GM18502 (cell line): ENCODE measurements around the gene CTNNB1.
"Not testable (repeated sequence)": the region's sequence is repeated elsewhere in the genome, so short reads cannot be mapped to it uniquely, and the experiment has no call there.

ENCODE experiments used
- ATAC-seq: cut with Tn5 transposase; IDR thresholded peaks from one replicate; pipeline ENCODE4 v1.9.1; 2021; ENCODE audit warnings: mild to moderate bottlenecking; ENCODE audit not compliant: unreplicated experiment, poor library complexity

CTNNB1 gene

DNA sequence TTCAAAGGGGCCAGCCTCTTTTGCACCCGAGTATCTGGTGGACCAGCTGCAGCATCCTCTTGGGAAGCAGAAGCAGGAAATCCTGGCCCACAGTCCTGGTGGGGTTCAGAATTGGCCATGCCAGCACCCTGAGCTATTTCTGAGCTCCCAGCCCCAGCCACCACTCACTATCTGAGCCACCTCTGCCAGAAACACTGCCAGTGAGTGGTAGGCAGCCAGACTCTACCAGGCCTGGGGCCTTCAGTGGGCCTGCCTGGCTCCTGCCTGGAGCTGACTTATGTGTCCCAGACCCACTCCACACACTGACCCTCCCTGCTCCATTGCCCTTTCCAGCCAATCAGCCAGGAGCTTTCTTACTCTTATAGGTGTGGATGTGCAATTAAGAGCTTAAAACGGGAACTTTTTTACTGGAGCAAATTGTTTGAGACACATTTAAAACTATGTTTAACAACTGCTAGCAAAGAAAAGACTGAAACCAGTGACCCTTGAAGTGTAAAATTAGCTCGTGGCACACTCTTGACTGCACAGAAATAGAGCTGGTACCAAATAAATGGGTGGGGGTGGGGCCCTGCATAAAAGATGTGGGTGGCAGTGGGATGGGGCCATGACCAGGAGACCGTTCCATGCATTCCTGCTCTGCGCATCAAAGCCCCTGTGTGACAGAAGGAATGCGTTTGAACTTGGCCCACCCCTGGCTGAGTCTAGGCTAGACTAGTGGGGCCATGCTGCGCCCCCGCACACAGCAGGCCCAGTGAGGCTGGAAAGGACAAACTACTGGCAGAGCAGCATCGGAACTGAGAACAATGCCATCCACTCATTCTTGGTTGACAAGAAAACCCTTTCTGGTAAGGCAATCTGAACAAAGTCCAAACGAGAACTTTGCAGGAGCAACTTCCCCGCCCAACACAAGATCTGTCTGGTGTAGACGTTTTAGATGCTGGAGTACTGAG is 48.0 kb downstream of the CTNNB1 start:
- ATAC-seq = no peak

DNA sequence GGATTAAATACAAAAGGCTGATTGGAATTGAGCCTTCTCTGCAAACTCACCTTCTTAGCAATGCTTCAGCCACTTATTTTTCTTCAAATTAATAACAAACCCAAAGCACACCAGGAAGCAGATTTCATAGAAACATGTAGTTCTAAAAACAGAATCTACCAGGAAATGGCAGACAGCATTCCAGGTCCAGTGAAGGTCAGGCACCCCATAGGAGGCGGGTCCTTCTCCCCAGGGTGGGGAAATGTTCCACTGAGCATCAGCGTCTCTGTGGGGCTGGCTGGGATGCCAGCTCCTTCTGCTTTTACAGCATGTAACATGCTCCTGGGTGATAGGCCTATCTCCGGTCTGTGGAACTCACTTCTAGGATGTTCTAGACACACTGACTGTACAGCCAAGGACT is 49.2 kb downstream of the CTNNB1 start:
- ATAC-seq = no peak

DNA sequence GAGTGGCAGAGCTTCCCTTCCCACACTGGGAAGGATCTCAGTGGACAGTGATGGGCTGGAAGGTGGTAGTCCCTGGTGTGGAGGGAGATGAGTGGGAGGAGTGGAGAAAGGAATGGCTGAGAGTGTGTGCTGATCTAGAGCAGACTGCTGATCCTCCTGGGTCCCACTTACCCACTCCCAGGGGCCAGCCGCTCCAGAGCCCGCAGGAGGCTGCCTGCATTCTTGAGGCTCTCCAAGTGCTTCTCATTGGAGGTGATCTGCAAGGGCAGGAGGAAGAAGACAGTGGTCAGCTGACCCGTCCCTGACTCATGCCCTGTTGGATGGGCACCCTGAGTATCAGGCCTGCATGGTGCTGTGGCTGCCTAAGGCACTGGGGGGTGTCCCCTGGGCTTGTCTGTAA is 50.0 kb downstream of the CTNNB1 start:
- no peak for ATAC-seq

DNA sequence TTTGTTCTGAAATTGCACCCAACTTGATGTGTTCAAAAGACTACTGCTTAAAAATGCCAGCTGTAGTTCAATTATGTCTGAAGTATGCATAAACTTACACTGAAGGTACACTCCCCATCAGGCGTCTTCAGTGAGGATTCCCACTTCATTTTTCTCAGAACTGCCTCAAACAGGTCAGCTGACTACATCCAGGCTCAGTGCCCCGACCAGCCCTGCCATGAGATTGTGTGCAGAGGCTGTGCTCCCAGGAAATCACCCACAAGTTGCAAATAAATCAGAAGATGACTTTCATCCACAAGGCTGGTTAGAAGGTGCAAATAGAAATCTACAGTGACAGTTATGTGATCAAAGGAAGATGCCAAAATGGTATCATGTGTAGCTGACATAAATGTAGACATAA is 51.5 kb downstream of the CTNNB1 start:
- no peak for ATAC-seq

DNA sequence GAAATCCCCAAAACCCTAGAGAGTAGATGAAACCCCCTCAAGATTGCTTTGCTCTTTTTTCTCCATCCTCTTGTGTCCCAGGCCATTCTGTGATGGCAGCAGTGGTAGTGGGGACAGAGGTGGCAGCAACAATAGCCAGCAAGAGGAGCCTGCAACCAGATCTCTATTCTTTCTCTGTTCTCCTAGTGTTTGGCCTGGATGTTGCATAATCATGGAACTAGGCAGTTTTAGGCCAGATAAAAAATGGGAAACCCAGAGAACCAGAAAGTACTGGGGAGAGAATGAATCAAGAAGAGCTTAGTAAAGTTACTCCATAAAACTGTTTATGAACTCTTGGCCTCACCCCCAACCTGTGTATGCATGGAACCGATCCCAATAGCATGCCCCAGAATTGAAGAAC is 52.3 kb downstream of the CTNNB1 start:
- ATAC-seq = no peak

DNA sequence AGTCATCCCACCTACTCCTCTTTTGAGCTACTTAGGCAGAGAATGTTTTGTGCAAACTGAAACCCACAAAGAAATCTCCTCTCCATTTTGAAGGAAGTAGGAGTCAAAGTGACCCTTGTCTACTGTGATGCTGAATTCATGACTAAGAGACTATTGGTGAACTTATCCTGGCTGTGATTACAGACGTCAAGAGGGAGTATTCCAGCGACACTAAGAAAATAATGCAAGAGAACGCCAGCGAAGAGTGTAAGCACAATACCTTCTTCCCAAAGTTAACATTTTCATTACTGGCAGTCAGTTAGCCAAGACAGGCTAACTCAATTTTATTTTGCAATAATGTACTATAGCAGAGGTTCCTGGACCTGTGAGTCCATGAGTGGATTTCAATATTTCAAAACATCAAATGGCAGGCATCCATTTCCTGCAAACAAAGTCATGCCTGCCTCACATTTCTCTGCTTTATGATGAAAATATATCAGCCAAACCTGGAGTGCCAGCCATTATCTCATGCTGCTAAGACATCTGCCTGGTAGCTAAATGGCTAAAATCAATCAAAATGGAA is 59.0 kb downstream of the CTNNB1 start:
- no peak for ATAC-seq

DNA sequence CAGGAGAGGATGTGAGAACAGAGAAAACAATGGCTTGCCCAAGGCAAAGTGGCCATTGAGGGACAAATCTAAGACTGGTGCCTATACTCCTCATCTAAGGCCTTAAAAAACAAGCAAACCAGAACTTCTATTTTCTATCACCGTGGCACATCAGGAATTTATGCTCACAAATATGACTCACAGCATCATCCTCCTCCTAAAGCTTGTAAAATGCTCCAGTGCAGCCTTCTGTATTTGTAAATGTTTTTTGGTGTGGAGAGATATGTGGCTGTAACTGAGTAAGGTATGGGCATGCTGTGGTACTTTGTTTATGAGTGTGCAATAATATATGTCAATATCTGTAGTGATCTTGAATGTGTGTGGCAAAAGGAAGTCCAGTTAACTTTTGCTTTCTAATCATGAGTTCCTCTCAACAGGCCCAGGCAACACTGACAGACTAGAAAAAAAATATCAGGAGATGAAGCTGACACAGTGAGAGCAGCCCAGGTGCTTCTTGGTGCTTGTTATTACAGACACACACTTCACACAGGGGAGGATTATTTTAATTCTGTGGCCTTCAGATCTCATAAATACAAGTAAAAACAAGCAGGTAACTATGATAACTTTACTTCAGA is 60.3 kb downstream of the CTNNB1 start:
- no peak for ATAC-seq

DNA sequence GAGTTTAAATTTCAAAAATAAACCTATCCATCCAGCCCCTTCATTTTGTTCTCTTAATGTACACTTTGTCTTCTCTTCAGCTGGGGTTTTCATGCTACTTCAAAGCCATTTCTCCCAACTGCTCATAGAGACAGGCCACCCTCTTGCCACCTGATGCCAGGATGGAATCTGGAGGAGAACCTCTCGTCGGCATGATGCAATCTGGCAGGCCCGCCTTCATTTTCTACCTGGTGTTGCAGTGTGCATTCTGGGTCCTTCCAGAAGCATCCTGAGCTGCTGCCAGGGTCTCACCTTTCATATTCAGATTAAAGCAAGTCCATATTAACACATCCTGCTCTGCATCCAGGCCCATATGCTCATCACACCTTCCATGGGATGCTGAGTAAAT is 60.8 kb downstream of the CTNNB1 start:
- no peak for ATAC-seq

DNA sequence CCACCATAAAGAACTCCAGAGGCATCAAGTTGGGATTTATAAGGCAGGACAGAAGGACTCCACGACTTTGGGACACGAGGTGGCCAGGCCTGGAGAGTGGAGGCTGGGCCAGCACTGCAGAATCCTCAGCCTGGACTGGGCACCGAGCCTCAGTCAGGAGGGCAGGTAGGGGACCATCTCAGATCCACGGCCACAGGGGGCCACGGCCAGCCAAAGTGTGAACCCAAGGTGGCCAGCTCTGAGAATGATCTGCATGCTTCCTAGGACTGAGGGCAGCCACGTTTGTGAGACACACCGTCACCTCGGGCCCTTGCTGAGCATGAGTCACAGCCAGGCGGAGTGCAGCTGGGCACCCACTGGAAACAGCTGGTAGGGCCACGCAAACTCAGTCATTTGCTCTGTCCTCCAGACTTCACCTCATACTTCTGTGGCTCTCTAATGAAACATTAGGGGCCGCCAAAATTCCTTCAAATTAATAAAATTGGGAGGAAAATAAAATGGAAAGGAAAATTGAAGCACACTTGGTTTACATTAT is 65.8 kb downstream of the CTNNB1 start:
- ATAC-seq = no peak

DNA sequence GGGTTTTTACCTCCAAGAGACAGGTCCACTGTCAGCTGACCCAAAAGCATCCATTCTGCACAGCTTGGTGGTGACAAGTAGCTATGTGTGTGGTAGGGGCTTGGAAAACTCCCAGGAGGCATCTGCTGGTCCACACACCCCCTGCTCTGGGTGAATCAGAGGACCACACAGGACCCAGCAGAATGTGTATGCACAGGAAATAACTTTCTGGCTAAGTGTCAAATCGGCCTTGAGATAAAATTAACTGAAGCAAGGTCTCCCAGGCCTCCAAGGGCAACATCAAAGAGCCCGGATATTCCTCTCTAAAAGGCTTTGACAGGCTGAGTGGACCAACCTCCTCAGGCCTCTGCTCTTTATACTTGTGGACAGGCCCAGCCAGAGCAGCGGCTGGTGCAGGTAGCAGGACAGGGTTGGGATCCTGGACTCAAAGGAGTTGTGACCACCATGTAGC is 66.5 kb downstream of the CTNNB1 start:
- no peak for ATAC-seq

DNA sequence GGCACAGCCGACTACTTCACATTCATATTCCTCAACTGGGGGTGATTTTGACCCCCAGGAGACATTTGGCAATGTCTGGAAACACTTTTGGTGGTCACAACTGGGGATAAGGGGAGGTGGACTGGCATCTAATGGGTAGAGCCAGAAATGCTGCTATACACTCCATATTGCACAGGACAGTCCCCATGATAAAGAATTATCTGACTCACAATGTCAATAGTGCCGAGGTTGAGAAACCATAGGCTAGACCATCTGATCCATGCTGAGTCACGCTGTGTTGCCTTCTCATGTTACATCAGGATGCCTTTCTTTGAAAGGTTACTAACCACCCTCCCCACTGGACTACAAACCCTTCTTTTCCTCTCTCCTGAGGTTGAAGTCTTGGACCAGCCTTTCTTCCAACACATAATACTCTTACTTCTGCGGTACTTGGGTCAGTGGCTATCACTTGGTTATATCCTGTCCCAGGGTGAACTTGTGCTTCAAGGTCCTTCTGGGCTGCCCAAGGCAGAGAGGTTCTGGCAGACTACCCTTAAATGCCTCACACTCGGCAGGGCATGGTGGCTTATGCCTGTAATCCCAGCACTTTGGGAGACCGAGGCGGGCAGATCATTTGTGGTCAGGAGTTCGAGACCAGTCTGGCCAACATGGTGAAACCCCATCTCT is 68.8 kb downstream of the CTNNB1 start:
- ATAC-seq = no peak

DNA sequence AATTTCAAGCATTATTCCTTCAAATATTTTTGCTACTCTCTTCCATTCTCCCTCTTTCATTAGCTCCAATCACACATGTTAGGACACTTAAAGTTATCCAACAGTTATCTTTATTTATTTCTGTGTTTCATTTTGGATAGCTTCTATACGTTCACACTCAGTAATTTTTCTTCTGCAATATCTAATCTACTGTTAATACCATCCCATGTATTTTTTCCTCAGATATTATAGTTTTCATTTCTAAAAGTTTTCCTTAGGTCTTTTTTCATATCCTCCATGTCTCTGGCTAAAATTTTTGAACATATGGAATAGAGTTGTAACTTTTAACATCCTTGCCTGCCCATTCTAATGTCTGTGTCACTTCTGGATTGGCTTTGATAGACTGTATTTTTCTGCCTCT is 73.4 kb downstream of the CTNNB1 start:
- no peak for ATAC-seq

DNA sequence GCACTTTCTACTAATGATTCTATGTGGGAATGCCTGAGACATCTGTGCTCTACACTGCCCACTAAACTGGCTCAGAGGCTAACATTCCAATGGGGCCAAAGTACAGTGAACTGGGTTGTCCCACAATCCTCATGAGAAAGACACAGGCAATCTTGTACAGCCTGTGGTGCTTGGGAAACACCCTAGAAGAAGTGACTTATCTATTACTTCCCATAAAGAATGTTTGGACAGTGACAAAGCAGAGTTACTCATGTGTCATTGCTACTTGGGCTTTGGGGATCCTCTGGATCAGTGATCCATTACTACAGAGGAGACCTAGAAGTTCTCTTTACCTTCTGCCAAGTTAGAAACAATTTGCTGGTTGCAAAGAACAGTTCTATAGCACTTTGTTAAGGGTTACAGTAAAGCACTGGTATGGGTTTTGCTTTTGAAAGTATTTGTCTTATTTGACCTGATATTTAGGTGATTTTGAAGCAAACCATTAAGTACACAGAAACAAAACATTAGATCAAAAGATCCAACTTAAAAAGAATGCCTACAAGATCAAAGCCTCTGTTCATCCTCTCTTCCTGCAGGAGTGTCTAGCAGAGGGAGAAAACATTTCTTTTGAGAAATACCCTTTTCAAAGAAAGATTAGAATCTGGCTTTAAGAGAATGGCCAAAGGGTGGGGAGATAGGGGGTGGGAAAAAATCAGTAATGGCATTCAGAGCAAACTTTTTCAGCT is 75.8 kb downstream of the CTNNB1 start:
- ATAC-seq = no peak

DNA sequence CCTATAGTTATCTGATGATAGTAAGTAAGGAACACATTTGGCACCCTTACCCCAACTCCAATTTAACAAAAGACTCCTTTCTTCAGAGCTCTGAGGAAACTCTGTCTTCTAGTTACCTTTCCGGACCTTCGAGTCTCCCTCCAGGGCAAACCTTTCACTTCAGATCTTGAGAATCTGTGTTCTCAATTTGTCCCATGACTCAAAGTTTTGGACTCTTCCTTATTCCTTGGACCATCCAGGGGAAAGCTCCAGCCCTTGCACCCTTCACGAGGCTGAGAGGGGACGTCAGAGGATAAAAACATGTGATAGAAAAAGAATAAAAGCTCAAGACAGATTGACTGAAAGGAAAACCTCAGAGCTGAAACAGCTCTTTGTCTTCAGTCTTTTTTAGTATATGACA is 76.9 kb downstream of the CTNNB1 start:
- no peak for ATAC-seq

DNA sequence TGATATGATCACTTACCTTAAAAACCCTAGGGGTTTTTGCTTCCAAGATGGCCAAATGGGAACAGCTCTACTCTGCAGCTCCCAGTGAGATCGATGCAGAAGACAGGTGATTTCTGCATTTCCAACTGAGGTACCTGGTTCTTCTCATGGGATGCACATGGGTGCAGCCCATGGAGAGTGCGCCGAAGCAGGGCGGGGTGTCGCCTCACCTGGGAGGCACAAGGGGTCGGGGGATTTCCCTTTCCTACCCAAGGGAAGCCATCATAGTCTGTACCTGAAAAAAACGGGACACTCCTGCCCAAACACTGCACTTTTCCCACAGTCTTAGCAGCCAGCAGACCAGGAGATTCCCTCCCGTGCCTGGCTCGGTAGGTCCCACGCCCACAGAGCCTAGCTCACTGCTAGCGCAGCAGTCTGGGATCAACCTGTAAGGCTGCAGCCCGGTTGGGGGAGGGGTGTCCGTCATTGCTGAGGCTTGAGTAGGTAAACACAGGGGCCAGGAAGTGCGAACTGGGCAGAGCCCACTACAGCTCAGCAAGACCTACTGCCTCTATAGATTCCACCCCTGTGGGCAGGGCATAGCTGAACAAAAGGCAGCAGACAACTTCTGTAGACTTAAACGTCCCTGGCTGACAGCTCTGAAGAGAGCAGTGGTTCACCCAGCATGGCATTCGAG is 78.6 kb downstream of the CTNNB1 start:
- ATAC-seq = no peak

DNA sequence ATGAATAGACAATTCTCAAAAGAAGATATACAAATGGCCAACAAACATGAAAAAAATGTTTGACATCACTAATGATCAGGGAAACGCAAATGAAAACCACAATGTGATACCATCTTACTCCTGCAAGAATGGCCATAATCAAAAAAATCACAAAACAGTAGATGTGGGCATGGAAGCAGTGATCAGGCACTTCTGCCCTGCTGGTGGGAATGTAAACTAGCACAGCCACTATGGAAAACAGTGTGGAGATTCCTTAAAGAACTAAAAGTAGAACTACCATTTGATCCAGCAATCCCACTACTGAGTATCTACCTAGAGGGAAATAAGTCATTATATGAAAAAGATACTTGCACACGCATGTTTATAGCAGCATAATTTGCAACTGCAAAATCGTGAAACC is 85.6 kb downstream of the CTNNB1 start:
- not testable (repeated sequence) for ATAC-seq

DNA sequence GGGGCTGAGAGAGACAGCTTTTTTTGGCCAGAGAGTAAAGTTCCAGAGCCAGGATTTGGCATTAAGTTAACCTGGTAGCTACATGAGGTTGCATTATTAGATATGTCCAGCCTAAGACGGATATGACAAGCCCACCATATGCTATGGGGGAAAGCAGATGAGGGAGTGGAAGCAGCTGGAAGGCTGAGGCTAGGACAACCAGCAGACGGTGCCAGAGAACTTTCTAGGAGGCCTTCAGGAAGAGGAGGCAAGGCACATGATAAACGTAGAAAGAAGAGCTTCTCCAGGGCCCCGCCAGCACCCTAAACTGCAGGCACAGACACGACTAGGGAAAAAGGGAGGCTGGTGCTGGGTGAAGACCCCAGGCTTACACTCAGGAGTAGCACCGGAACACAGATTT is 87.0 kb downstream of the CTNNB1 start:
- ATAC-seq = no peak

DNA sequence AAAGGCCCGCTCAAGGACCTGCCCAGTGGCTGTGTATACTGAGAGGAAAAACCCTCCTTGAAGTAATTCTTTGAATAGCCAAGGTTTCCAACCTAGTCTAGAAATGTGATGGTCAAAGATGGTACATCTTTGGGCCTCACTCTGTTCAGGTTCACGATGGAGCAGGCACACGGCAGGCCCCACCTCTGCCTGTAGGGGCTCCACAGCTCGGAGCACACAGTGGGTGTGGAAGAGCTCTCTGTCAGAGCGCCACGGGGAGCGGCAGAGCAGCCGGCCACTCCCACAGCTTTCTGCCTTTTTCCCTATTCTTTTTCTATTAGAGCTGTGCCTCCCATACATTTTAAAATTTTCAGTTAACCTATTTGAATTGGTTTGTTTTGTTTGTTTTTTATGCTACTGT is 89.5 kb downstream of the CTNNB1 start:
- ATAC-seq = no peak
